ENCODE measurements around the gene PRDM16.

- TF ChIP-seq CTCF (conservative IDR thresholded peaks at IDR 0.05; ENCODE audit: low read length) = no peak
- no peak for TF ChIP-seq EZH2phosphoT487 (IDR thresholded peaks at IDR 0.05; ENCODE audit: borderline replicate concordance)
These were observed 306.2 kb downstream of the PRDM16 start for GRCh38 chr1:3375245-3375644.
